GM18868 (cell line): Measurements from ENCODE around the gene TXNDC16.
"Not testable (repeated sequence)": the region's sequence is repeated elsewhere in the genome, so short reads cannot be mapped to it uniquely, and the experiment has no call there.

Source experiments
- ATAC-seq: cut with Tn5 transposase; IDR thresholded peaks from one replicate; pipeline ENCODE4 v1.9.1; 2021; ENCODE audit warnings: mild to moderate bottlenecking, moderate library complexity; ENCODE audit not compliant: unreplicated experiment

The TXNDC16 gene

DNA sequence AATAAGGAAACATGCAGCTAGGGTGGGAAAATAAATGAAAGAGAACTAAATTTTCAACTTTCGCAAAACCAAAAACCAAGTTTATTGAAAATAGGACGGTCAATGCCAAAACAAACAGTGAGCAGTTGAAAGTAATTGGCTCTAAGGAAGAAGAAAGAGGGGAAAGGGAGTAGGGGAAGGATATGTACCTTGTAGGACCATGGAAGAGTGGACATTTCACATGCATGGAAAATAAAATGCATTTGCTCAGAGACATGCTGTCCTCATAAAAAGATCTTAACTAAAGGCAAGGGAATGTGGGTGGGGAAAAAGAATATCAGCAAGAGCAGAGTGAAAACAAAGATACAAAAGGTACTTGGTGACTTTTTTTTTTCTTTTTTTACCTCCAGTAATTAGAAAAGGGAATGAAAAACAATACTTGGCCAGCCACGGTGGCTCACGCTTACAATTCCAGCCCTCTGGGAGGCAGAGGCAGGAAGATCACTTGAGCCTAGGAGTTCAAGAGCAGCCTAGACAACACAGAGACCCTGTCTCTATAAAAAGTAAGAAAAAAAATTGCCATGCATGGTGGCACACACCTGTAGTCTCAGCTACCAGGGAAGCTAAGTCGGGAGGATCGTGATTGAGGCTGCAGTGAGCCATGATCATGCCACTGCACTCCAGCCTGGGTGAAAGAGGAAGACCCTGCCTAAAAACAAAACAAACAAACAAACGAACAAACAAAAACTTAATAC is 6.6 kb downstream of the TXNDC16 start:
- no peak for ATAC-seq

- no peak for ATAC-seq
Observed at GRCh38 chr14:52538623-52539022, 13.7 kb downstream of the TXNDC16 start.

DNA sequence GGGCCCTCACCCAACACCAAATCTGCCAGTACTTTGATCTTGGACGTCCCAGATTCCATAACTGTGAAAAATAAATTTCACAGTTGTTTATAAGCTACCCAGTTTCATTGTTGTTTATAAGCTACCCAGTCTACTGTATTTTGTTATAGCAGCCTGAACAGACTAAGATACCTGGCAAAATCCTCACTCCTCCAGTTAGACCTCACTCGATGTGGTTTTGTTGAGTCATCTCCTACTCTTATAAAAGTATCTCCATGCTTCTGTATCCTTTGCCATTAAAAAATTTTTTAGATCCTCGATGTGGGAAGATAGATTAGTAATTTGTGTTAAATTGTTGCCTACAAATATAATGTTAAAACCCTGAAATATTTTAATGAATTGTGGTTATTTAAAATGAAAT is 16.0 kb downstream of the TXNDC16 start:
- ATAC-seq, result no peak

DNA sequence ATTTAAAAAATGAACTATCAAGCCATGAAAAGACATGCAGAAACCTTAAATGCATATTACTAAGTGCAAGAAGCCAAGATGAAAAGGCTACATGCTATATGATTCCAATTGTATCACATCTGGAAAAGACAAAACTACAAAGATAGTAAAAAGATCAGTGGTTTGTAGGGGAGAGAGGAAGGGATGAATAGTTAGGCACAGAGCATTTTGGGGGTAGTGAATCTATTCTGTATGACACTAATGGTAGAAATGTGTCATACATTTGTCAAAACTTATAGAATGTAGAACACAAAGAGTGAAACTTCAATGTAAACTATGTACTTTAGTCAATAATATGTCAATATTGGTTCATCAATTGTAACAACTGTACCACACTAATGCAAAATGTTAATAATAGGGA is 20.8 kb downstream of the TXNDC16 start:
- no peak for ATAC-seq

DNA sequence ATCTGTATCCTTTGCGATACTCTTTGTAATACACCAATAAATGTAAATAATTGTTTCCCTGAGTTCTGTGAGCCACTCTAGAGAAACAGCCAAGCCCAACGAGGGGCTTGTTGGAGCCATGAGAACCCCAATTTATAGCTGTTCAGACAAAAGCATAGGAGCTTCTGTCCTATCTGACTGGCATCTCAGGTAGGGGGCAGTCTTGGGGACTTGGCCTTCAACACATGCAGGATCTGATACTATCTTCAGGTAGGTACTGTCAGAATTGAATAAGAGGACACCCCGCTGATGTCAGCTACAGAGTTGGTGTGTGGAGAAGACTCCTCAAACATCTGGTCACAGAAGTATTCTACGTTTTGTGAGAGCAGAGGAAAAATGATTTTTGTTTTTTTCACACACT is 25.3 kb downstream of the TXNDC16 start:
- no peak for ATAC-seq

GRCh38 chr14:52522581-52523345 is 29.5 kb downstream of the TXNDC16 start:
- ATAC-seq, result no peak

- ATAC-seq, result no peak
Observed at GRCh38 chr14:52522033-52522432, 30.3 kb downstream of the TXNDC16 start.

DNA sequence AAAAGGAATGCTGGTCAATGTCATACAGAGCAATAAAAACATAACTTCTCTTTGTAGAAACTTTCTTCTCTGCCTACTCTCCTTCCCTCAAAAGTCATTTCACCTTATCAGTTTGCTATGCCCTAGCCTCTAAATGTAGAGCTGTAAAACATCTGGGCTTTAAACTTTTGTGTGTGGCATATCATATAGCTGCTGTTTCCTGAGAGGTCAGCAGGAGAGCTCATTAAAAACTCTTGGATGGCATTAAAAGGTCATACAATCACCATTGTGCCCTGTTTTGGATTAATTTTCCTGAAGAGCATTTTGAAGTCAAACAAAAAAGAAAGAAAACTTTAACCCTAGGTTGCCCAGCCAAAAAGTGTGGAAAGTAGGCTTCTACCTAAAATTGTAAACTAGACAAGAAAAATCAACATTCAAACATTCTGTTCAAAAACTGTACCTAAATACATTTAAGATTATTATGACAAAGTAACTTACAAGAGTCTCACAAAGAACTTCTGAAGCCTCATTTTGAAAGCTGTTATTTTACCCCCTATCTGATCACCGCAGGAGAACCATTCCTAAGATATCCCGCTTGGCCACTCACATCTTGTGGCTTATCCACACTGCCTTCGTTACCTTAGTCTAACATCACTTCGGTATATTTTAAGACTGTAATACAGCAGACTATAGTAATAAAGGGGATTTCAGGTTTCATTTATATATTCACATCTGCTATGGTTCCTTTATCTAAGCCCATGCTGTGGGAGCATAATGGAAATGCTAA is 38.1 kb downstream of the TXNDC16 start:
- ATAC-seq, result no peak

DNA sequence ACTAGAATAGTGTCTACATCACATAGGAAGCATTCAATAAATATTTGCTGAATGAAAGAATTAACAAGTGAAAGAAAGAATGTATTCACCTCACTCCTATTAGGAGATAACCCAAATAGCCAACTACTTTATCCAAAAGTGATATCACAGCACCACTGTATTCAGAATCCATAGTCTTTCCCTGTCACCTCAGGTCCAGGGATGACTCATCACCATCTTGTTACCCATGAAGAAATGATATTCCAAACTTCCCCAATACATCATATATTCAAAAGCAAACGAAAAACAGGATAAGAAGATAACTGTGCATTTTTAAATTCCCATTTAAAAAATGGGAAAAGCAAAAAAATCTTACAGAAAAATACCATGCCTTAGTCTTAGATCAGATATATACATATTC is 39.1 kb downstream of the TXNDC16 start:
- no peak for ATAC-seq

DNA sequence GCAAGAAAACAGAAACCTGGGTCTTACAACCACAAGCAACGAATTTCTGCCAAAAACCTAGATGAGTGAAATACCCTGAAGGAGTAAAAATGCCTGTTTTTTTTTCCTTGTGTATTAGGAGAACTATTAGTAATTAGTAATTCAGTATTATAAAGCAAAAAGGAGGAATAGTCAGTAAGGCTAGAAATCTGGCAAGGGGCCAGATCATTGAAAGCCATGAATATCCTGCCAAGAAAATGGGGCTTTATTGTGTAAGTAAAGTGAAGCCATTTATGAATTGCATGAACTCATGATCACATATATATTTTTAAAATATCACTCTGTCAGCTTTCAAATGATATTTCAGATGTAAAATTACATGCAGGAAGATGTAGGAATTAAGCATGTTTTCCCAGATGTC is 57.9 kb downstream of the TXNDC16 start:
- ATAC-seq, result no peak

GRCh38 chr14:52485350-52485960 is 66.8 kb downstream of the TXNDC16 start:
- ATAC-seq, result no peak

DNA sequence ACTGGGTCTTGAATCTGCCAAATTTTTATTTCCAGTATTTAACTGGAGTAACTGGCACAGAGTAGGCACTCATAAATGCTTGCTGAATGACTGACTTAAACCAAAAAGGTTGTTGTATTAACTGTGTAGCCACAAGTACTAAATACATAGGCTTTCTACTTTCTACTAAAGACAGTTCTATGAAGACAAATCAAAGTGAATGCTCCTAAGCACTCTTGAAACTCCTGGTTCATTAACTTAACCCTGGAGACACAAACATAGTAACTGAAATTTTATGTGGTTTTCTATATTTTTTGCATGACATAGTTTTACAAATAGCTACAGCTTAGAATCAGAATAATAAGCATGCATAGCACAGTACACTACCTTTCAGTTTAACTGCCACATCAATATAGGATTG is 70.4 kb downstream of the TXNDC16 start:
- peak; percentile 56 for ATAC-seq

GRCh38 chr14:52473557-52473956 is 78.7 kb downstream of the TXNDC16 start:
- ATAC-seq, result no peak

DNA sequence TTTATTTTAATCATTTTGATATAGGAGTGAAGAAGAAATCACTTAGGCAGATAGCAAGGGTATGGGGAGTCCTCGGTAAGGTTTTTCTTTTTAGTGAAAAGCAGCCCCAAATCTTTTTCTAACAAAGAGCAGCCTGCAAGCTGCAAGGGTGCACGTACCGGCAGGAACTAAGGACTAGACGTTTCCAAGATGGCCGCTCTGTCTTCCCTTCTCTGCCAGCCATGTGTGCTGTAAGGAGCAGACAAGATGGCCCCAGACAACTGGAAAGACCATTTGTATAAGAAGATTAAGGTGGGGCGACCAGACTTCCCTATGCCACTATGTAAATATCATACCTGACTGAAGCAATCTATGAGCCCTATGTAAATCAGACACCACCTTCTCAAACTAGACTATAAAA is 79.6 kb downstream of the TXNDC16 start:
- no peak for ATAC-seq

DNA sequence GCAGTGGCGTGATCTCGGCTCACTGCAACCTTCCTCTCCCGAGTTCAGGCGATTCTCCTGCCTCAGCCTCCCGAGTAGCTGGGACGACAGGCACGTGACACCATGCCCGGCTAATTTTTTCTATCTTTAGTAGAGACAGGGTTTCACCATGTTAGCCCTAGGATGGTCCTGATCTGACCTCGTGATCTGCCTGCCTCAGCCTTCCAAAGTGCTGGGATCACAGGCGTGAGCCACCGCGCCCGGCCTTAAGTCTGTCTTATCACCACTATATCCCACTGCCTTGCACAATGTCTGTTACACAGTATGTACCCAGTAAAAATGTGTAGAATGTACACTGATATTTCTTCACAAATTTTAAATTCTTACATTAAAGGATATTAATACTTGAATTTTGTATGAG is 80.1 kb downstream of the TXNDC16 start:
- ATAC-seq, result not testable (repeated sequence)

DNA sequence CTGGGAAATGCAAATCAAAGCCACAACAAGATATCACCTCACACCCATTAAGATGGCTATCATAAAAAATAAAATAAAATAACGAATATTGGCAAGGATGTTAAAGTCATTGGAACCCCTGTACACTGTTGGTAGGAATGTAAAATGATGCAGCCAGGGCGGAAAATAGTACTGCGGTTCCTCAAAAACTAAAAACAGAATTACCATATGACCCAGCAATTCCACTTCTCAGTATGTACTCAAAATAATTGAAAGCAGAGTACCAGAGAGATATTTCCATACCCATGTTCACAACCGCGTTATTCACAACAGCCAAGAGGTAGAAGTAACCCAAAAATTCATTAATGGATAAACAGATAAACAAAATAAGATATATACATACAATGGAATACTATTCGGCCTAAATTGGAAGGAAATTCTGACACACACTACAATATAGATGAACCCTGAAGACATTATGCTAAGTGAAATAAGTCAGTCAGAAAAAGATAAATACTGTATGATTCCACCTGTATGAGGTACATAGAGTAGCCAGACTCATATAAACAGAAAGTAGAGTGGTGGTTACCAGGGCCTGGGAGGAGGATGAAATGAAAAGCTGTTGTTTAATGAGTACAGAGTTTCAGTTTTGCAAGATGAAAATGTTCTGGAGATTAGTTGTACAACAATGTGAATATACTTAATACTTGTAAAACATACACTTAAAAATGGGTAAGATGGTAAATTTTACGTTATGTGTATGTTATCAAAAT is 84.6 kb downstream of the TXNDC16 start:
- ATAC-seq, result no peak

- no peak for ATAC-seq
Observed at GRCh38 chr14:52464175-52464574, 88.1 kb downstream of the TXNDC16 start.

- ATAC-seq, result no peak
Observed at GRCh38 chr14:52463375-52463774, 88.9 kb downstream of the TXNDC16 start.

DNA sequence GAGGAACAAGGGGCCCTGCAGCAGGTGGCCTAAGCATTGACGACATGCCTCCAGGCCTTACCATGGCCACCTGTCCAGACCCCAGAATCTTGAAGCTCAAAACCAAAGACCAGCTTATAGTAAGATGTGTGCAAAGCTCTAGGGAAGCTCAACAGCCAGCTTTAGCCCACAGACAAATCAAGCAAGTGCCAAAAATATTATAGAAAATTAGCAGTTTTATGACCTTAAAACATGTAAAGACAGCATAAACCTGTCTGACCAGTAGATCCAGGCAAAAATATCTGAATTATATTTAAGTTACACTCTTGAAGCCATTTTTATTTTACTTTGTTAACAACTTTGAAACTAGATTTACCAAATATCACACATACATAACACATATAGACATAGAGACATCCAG is 90.6 kb downstream of the TXNDC16 start:
- ATAC-seq, result no peak

- no peak for ATAC-seq
Observed at GRCh38 chr14:52458721-52459085, 93.6 kb downstream of the TXNDC16 start.

DNA sequence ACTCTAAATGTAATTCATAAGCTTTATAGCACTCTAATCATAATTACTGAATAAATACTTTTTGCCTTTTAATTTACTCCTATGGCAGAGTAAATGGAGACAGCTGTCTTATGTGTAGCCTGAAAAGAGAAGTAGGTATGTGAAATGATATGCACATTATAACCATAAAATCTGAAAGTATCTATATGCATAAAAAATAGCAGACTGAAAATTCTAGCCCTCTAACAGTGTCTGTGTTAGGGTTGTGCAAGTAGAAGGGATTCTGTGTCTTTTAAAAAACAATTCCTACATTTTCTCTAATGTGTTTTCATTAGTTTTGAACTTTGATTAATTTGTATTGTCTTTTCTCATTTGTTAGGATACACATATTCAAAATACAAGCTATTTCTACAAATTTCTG is 94.9 kb downstream of the TXNDC16 start:
- no peak for ATAC-seq
